ENCODE results near the gene SLC16A8.
"Not testable (repeated sequence)": the region's sequence is repeated elsewhere in the genome, so short reads cannot be mapped to it uniquely, and the experiment has no call there.

The SLC16A8 gene

GRCh38 chr22:38125038-38125610 is 41.1 kb upstream of the SLC16A8 start:
- TF ChIP-seq CTCF (IDR thresholded peaks at IDR 0.05): no peak
- Histone ChIP-seq H3K4me1 (no peaks in the 10 kb centered on the region), H3K27ac (no peak overlapping the region), H3K9me3 (no peaks in the 10 kb centered on the region), H3K27me3 (no peaks in the 10 kb centered on the region), H3K36me3 (peaks cover 0 to 43% (median 7%) of the 10 kb centered on the region in 3 donors), H3K4me3 (no peak overlapping the region)
- intact Hi-C loops (cut with DNase I; ENCODE audit: low total_unique reads): no loop called here
- DNase-seq: no peak

GRCh38 chr22:38124236-38124974 is 40.4 kb upstream of the SLC16A8 start:
- DNase-seq: no peak
- intact Hi-C loops (cut with DNase I; ENCODE audit: low total_unique reads): no loop called here
- Histone ChIP-seq H3K27ac (no peak overlapping the region), H3K4me3 (no peak overlapping the region), H3K9me3 (no peaks in the 10 kb centered on the region), H3K27me3 (no peaks in the 10 kb centered on the region), H3K36me3 (peaks cover 0 to 37% (median 7%) of the 10 kb centered on the region in 3 donors), H3K4me1 (no peaks in the 10 kb centered on the region)
- TF ChIP-seq CTCF (IDR thresholded peaks at IDR 0.05): no peak

- Histone ChIP-seq H3K27me3 (no peaks in the 10 kb centered on the region), H3K9me3 (no peaks in the 10 kb centered on the region), H3K36me3 (peaks cover 0 to 24% (median 4%) of the 10 kb centered on the region in 3 donors), H3K4me1 (no peaks in the 10 kb centered on the region), H3K4me3 (no peak overlapping the region), H3K27ac (no peak overlapping the region)
- intact Hi-C loops (cut with DNase I; ENCODE audit: low total_unique reads): no loop called here
- no peak for DNase-seq
- no peak for TF ChIP-seq CTCF (IDR thresholded peaks at IDR 0.05)
These were observed 38.6 kb upstream of the SLC16A8 start for GRCh38 chr22:38122616-38123015.

- H3K4me1 ChIP-seq: no peaks in the 10 kb centered on the region
- intact Hi-C loops (cut with DNase I; ENCODE audit: low total_unique reads): no loop called here
- DNase-seq: no peak
These were observed 36.6 kb upstream of the SLC16A8 start for GRCh38 chr22:38120359-38121110.

GRCh38 chr22:38118747-38119146 is 34.8 kb upstream of the SLC16A8 start:
- not testable (repeated sequence) for H3K4me1 ChIP-seq, H3K27ac ChIP-seq, H3K4me3 ChIP-seq, H3K9me3 ChIP-seq, H3K27me3 ChIP-seq, DNase-seq
- peaks cover 0 to 17% (median 0%) of the 10 kb centered on the region in 3 donors for H3K36me3 ChIP-seq
- intact Hi-C loops (cut with DNase I; ENCODE audit: low total_unique reads): loop anchor here (10.0 kb wide), 1 partner anchor 76 kb away; no protein-coding TSS in a partner anchor

More at GRCh38 chr22:38120359-38121110, 36.6 kb upstream of the SLC16A8 start:
- H3K36me3 ChIP-seq: peaks cover 0 to 20% (median 0%) of the 10 kb centered on the region in 3 donors
- H3K9me3 ChIP-seq: no peaks in the 10 kb centered on the region
- no peak overlapping the region for H3K27ac ChIP-seq
- H3K4me3 ChIP-seq: no peak overlapping the region
- no peaks in the 10 kb centered on the region for H3K27me3 ChIP-seq
- no peak for TF ChIP-seq CTCF (IDR thresholded peaks at IDR 0.05)

- Histone ChIP-seq H3K27ac (no peak overlapping the region), H3K36me3 (peaks cover 0 to 21% (median 0%) of the 10 kb centered on the region in 3 donors), H3K4me3 (no peak overlapping the region), H3K9me3 (no peaks in the 10 kb centered on the region), H3K4me1 (peaks cover 0 to 10% (median 4%) of the 10 kb centered on the region in 4 donors), H3K27me3 (no peaks in the 10 kb centered on the region)
- intact Hi-C loops (cut with DNase I; ENCODE audit: low total_unique reads): loop anchor here (10.0 kb wide), 1 partner anchor 77 kb away; no protein-coding TSS in a partner anchor
- no peak for TF ChIP-seq CTCF (IDR thresholded peaks at IDR 0.05)
- DNase-seq: no peak
These were observed 34.2 kb upstream of the SLC16A8 start for GRCh38 chr22:38118182-38118581.

GRCh38 chr22:38117556-38117955 is 33.6 kb upstream of the SLC16A8 start:
- intact Hi-C loops (cut with DNase I; ENCODE audit: low total_unique reads): loop anchor here (10.0 kb wide), 1 partner anchor 77 kb away; no protein-coding TSS in a partner anchor
- not testable (repeated sequence) for H3K4me3 ChIP-seq, H3K9me3 ChIP-seq, DNase-seq, H3K27me3 ChIP-seq, H3K4me1 ChIP-seq, H3K27ac ChIP-seq
- H3K36me3 ChIP-seq: peaks cover 0 to 27% (median 0%) of the 10 kb centered on the region in 3 donors
